ENCODE results near the gene SEMA4C.

Gene SEMA4C

DNA sequence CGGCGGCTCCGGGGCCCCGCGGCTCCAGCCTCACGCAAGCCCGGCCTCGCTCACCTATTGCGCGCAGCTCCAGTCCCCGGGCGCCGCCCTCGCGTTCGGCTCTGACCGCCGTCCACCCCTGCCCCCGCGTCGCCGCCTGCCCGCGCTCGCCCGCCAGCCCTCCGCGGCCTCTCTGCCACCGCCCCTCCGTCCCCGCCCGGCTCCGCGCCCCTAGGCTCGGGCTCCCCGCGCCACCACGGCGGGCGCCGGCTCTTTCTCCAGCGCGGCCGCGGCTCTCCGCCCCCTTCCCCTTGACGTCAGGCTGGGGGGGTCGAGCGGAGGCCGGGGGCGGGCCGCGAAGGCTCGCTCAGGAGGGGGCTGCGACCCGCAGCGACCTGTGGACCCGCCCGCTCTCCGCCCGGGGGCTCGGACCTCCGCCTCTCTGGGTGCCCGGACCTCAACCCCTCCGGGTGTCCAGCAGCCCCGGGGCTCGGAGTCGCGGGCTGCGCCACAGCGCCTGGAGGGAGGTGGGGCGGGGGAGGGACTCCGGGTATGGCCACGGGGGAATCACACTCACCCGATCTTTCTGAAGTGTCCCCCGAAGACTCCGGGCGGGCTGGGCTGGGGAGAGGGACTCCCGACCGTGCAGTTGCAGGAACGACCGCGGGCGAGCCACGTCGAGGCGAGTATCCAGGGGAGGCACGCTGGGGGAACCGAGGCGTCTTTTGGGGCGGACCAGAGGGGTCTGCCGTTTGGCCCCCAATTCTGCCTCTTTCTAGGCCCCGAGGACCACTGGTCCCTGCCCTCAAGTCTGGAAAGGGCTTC lies at the start of gene SEMA4C:
Gene SEMA4C (minus strand): TSS at position 259 of the 804 bp plus-strand sequence. CDS start 2,194 bp downstream, outside the sequence.
- TF ChIP-seq, protein P1, sequence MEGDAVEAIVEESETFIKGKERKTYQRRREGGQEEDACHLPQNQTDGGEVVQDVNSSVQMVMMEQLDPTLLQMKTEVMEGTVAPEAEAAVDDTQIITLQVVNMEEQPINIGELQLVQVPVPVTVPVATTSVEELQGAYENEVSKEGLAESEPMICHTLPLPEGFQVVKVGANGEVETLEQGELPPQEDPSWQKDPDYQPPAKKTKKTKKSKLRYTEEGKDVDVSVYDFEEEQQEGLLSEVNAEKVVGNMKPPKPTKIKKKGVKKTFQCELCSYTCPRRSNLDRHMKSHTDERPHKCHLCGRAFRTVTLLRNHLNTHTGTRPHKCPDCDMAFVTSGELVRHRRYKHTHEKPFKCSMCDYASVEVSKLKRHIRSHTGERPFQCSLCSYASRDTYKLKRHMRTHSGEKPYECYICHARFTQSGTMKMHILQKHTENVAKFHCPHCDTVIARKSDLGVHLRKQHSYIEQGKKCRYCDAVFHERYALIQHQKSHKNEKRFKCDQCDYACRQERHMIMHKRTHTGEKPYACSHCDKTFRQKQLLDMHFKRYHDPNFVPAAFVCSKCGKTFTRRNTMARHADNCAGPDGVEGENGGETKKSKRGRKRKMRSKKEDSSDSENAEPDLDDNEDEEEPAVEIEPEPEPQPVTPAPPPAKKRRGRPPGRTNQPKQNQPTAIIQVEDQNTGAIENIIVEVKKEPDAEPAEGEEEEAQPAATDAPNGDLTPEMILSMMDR (IDR thresholded peaks at IDR 0.05; ENCODE audit: low read depth, low read length, missing control alignments), result no peak
- no peak for DNase-seq (ENCODE audit: extremely low read depth, low read depth)
- peak within 1 kb of the TSS; percentile 68 for H3K4me3 ChIP-seq (replicated peaks; ENCODE audit: low read depth, low read length)

GRCh38 chr2:96918754-96919550 lies 49.1 kb upstream of the SEMA4C start:
- H3K4me3 ChIP-seq (replicated peaks; ENCODE audit: low read depth, low read length), result no peak overlapping the region
- no peak for DNase-seq (ENCODE audit: extremely low read depth, low read depth)
- TF ChIP-seq, protein P1 (IDR thresholded peaks at IDR 0.05; ENCODE audit: low read depth, low read length, missing control alignments), result no peak

DNA sequence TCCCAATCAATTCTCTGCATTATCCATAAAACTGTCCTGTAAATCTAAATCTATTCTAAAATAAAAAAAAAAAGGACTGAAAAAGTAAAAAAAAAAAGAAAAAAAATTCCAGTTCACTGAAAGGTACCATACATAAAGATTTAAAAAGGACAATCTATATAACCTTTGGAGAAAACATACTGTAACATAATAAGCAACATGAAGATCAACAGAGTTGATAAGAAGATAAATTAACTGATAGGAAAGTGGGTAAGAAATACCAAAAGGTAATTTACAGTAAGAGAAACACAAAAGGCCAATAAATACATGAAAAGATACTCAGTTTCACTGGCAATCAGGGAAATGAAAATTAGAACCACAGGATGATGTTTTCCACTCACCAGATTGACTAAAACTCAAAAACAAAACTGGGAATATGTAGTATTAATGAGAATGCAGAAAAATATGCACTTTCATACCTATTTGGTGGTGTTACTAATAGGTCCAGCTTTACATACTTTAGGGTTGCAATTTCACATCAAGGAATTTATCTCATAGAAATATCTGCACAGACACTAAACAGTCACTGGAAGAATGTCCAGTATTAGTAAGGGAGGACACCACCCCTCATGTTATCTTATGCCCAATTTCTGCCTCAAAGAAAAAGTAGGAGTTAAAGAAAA lies 48.3 kb upstream of the SEMA4C start:
- no peak overlapping the region for H3K4me3 ChIP-seq (replicated peaks; ENCODE audit: low read depth, low read length)
- DNase-seq (ENCODE audit: extremely low read depth, low read depth), result no peak
- TF ChIP-seq, protein P1 (IDR thresholded peaks at IDR 0.05; ENCODE audit: low read depth, low read length, missing control alignments), result no peak

DNA sequence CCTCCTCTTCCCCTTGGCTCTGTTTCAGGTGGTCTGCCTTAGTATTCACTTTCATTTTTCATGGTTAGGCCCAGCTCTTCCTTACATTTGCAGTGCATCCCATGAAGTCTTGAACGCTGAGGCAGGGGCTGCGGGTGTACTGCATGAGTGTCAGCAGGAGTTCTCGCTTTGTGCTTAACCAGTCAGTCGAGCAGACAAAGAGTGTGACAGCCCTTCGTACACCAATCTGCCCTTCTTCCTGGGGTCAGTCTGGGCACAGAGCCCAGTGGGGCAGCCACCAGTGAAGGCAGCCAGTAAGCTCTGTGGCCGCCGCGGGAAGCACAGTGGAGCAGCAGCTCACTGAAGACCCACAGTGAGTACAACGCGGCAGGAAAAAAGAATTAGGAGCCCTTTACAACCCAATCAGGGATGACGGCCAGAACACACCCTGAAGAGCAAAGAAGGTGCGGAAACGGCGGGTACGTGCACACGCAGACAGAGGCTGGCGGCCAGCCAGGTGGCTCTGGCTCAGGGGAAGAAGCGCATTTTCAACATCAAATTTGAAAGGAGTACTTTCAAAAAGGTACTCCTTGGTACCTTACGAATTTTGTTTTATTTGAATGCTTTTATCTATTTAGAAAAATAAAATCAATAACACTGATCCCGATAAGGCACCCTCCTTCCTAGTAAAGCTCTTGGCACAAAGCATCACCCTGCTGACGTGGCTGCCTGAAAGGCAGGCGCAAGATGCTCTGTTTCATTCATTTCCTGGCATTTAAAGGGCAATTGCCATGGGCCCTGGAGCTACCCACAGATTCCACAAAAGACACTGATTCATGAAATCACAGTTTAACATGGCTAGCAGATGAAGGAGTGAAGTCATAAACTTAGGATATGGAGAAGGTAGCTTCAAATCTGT lies 47.0 kb upstream of the SEMA4C start:
- TF ChIP-seq, protein P1 (IDR thresholded peaks at IDR 0.05; ENCODE audit: low read depth, low read length, missing control alignments), result no peak
- H3K4me3 ChIP-seq (replicated peaks; ENCODE audit: low read depth, low read length), result no peak overlapping the region
- no peak for DNase-seq (ENCODE audit: extremely low read depth, low read depth)

GRCh38 chr2:96916156-96916630 lies 46.3 kb upstream of the SEMA4C start:
- TF ChIP-seq, protein P1 (IDR thresholded peaks at IDR 0.05; ENCODE audit: low read depth, low read length, missing control alignments), result peak; percentile 10
- no peak for DNase-seq (ENCODE audit: extremely low read depth, low read depth)
- H3K4me3 ChIP-seq (replicated peaks; ENCODE audit: low read depth, low read length), result no peak overlapping the region

- DNase-seq (ENCODE audit: extremely low read depth, low read depth), result no peak
- TF ChIP-seq, protein P1 (IDR thresholded peaks at IDR 0.05; ENCODE audit: low read depth, low read length, missing control alignments), result no peak
- H3K4me3 ChIP-seq (replicated peaks; ENCODE audit: low read depth, low read length), result no peak overlapping the region
These were observed 44.5 kb upstream of the SEMA4C start for GRCh38 chr2:96914332-96914731.

Measured in HFF-Myc (cell line).